Neuron (in vitro differentiated cells): ENCODE data around the gene BET1L.
"Not testable (repeated sequence)": the region's sequence is repeated elsewhere in the genome, so short reads cannot be mapped to it uniquely, and the experiment has no call there.

Experiments used
- H2AFZ ChIP-seq: one replicate; pipeline ENCODE4 v1.6.1; 2013; ENCODE audit warnings: low read depth, mild to moderate bottlenecking, inconsistent platforms, low read length, moderate library complexity
- H3K27me3 ChIP-seq: one replicate; pipeline ENCODE4 v1.6.1; 2013; ENCODE audit warnings: low read length; ENCODE audit not compliant: insufficient read depth
- H3K36me3 ChIP-seq: one replicate; pipeline ENCODE4 v1.6.1; 2013; ENCODE audit warnings: low read length; ENCODE audit not compliant: insufficient read depth
- H3K4me1 ChIP-seq: one replicate; pipeline ENCODE4 v1.6.1; 2013; ENCODE audit warnings: low read length; ENCODE audit not compliant: insufficient read depth
- H3K4me3 ChIP-seq: 2 replicates; pipeline ENCODE4 v1.5.1; 2013; ENCODE audit warnings: mild to moderate bottlenecking, low read length, moderate library complexity
- H3K9me3 ChIP-seq: one replicate; pipeline ENCODE4 v1.6.1; 2013; ENCODE audit warnings: low read length

Gene BET1L

GRCh38 chr11:223026-223789, 16.0 kb upstream of the BET1L start:
- H3K9me3 ChIP-seq, result no peaks in the 10 kb centered on the region
- no peak overlapping the region for H2AFZ ChIP-seq
- no peak overlapping the region for H3K4me3 ChIP-seq
- H3K36me3 ChIP-seq, result peaks cover 22% of the 10 kb centered on the region
- no peaks in the 10 kb centered on the region for H3K27me3 ChIP-seq
- H3K4me1 ChIP-seq, result no peaks in the 10 kb centered on the region

GRCh38 chr11:221998-222789, 15.0 kb upstream of the BET1L start:
- H3K36me3 ChIP-seq, result peaks cover 22% of the 10 kb centered on the region
- H3K27me3 ChIP-seq, result no peaks in the 10 kb centered on the region
- no peaks in the 10 kb centered on the region for H3K4me1 ChIP-seq
- no peaks in the 10 kb centered on the region for H3K9me3 ChIP-seq
- no peak overlapping the region for H2AFZ ChIP-seq
- H3K4me3 ChIP-seq, result no peak overlapping the region

- H3K4me3 ChIP-seq, result no peak overlapping the region
- peaks cover 24% of the 10 kb centered on the region for H3K36me3 ChIP-seq
- no peak overlapping the region for H2AFZ ChIP-seq
- H3K4me1 ChIP-seq, result no peaks in the 10 kb centered on the region
- H3K27me3 ChIP-seq, result no peaks in the 10 kb centered on the region
- no peaks in the 10 kb centered on the region for H3K9me3 ChIP-seq
Observed at GRCh38 chr11:221539-221938, 14.3 kb upstream of the BET1L start.

GRCh38 chr11:220641-221215, 13.5 kb upstream of the BET1L start:
- H2AFZ ChIP-seq, H3K4me1 ChIP-seq, H3K4me3 ChIP-seq, H3K9me3 ChIP-seq, H3K27me3 ChIP-seq: not testable (repeated sequence)
- peaks cover 24% of the 10 kb centered on the region for H3K36me3 ChIP-seq

- no peak overlapping the region for H3K4me3 ChIP-seq
- no peaks in the 10 kb centered on the region for H3K27me3 ChIP-seq
- no peaks in the 10 kb centered on the region for H3K4me1 ChIP-seq
- H3K9me3 ChIP-seq, result no peaks in the 10 kb centered on the region
- H2AFZ ChIP-seq, result no peak overlapping the region
- peaks cover 40% of the 10 kb centered on the region for H3K36me3 ChIP-seq
Observed at GRCh38 chr11:218815-219593, 11.8 kb upstream of the BET1L start.

GRCh38 chr11:217704-218103, 10.5 kb upstream of the BET1L start:
- no peaks in the 10 kb centered on the region for H3K27me3 ChIP-seq
- no peak overlapping the region for H2AFZ ChIP-seq
- no peak overlapping the region for H3K4me3 ChIP-seq
- no peaks in the 10 kb centered on the region for H3K9me3 ChIP-seq
- H3K4me1 ChIP-seq, result no peaks in the 10 kb centered on the region
- peaks cover 46% of the 10 kb centered on the region for H3K36me3 ChIP-seq

GRCh38 chr11:216081-216974, 9.1 kb upstream of the BET1L start:
- peaks cover 51% of the 10 kb centered on the region for H3K36me3 ChIP-seq
- no peak overlapping the region for H2AFZ ChIP-seq
- H3K4me3 ChIP-seq, result no peak overlapping the region
- H3K9me3 ChIP-seq, result no peaks in the 10 kb centered on the region
- H3K27me3 ChIP-seq, result no peaks in the 10 kb centered on the region
- no peaks in the 10 kb centered on the region for H3K4me1 ChIP-seq

- no peaks in the 10 kb centered on the region for H3K4me1 ChIP-seq
- H3K9me3 ChIP-seq, result no peaks in the 10 kb centered on the region
- H3K27me3 ChIP-seq, result no peaks in the 10 kb centered on the region
- H3K36me3 ChIP-seq, result peaks cover 58% of the 10 kb centered on the region
- no peak overlapping the region for H2AFZ ChIP-seq
- no peak overlapping the region for H3K4me3 ChIP-seq
Observed at GRCh38 chr11:215581-216037, 8.4 kb upstream of the BET1L start.

- H3K27me3 ChIP-seq, result no peaks in the 10 kb centered on the region
Observed at GRCh38 chr11:214083-214482, 6.9 kb upstream of the BET1L start.

GRCh38 chr11:213111-213510, 5.9 kb upstream of the BET1L start:
- Histone ChIP-seq H3K9me3 (no peaks in the 10 kb centered on the region), H3K27me3 (no peaks in the 10 kb centered on the region), H3K4me1 (peaks cover 17% of the 10 kb centered on the region), H3K4me3 (no peak overlapping the region), H3K36me3 (peaks cover 66% of the 10 kb centered on the region), H2AFZ (no peak overlapping the region)

More at GRCh38 chr11:214083-214482, 6.9 kb upstream of the BET1L start:
- no peak overlapping the region for H2AFZ ChIP-seq
- peaks cover 71% of the 10 kb centered on the region for H3K36me3 ChIP-seq
- no peak overlapping the region for H3K4me3 ChIP-seq
- H3K4me1 ChIP-seq, result peaks cover 13% of the 10 kb centered on the region
- H3K9me3 ChIP-seq, result no peaks in the 10 kb centered on the region

GRCh38 chr11:212150-213100, 5.2 kb upstream of the BET1L start:
- Histone ChIP-seq H3K36me3 (peaks cover 66% of the 10 kb centered on the region), H3K9me3 (no peaks in the 10 kb centered on the region), H3K4me3 (no peak overlapping the region), H3K27me3 (no peaks in the 10 kb centered on the region), H3K4me1 (peaks cover 18% of the 10 kb centered on the region), H2AFZ (no peak overlapping the region)
